Right atrium auricular region (tissue), 2 donors: ENCODE results near the gene NEU2. TPM values are rescaled to one million over a fixed set of nuclear protein-coding genes. Genes with fewer than 3 reads are reported as not detected.

Source experiments
- DNase-seq: peaks from one replicate; pipeline ENCODE4 v3.0.0-alpha.2; 2019; ENCODE audit warnings: low spot score
- H3K27ac ChIP-seq, 2 donors: fragments of 200-600 bp; sonication (generic); 1 replicate in 1 of 2; 2 replicates in 1 of 2; pipeline ENCODE4 v1.5.1; 2016 to 2019
- H3K27me3 ChIP-seq, 2 donors: fragments of 200-600 bp; sonication (generic); one replicate each; pipeline versions ENCODE4 v1.5.1 to v1.6.0; 2017 to 2019
- H3K36me3 ChIP-seq: fragments of 200-600 bp; sonication (generic); one replicate; pipeline ENCODE4 v1.5.1; 2016
- H3K4me1 ChIP-seq, 2 donors: fragments of 200-600 bp; sonication (generic); one replicate each; pipeline versions ENCODE4 v1.5.1 to v1.6.0; 2017 to 2019
- H3K4me3 ChIP-seq, 2 donors: fragments of 200-600 bp; sonication (generic); 1 replicate in 1 of 2; 2 replicates in 1 of 2; pipeline ENCODE4 v1.5.1; 2017 to 2019; ENCODE audit warnings: mild to moderate bottlenecking in 1 of 2, moderate library complexity in 1 of 2
- H3K9me3 ChIP-seq, 2 donors: fragments of 200-600 bp; sonication (generic); one replicate each; pipeline ENCODE4 v1.5.1; 2019
- total RNA-seq, 2 donors: library from RNA; depleted of rRNA; stranded (reverse); fragments of >200 nt; gene quantifications; one replicate each; pipeline ENCODE4 v1.1.0, GENCODE V29; 2016
- TF ChIP-seq, protein P1 (sequence below), 2 donors: fragments of 200-600 bp; sonication (generic); IDR thresholded peaks; one replicate each; pipeline ENCODE4 v1.5.1; 2019; ENCODE audit warnings: antibody characterized with exemption in 2 of 2

Gene NEU2
- total RNA-seq, 2 donors from 2014 or later: not detected

DNA sequence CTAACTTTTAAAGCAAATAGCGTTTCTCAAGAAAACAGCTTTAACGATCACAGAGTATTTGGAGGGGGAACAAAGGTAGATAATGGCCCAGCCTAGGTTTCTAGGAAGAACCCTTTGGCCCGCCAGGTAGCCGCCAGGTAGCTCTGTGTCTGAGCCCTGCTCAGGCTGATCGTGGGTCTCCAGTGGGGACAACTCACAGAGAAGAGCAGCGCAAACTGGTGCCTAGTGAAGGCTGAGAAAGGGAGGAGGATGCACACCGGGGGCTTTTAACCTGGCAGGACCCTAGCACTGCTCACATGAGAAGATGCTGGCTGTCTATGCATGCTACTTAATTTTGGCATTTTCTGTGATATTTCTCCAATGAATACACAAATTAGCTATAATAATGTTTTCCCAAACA, 25.2 kb upstream of the NEU2 start:
- DNase-seq: peak; percentile 9
- Histone ChIP-seq H3K4me3 (no peak overlapping the region), H3K27ac (no peak overlapping the region), H3K27me3 (no peaks in the 10 kb centered on the region), H3K36me3 (no peaks in the 10 kb centered on the region), H3K9me3 (no peaks in the 10 kb centered on the region), H3K4me1 (no peaks in the 10 kb centered on the region)
- TF ChIP-seq, protein P1, sequence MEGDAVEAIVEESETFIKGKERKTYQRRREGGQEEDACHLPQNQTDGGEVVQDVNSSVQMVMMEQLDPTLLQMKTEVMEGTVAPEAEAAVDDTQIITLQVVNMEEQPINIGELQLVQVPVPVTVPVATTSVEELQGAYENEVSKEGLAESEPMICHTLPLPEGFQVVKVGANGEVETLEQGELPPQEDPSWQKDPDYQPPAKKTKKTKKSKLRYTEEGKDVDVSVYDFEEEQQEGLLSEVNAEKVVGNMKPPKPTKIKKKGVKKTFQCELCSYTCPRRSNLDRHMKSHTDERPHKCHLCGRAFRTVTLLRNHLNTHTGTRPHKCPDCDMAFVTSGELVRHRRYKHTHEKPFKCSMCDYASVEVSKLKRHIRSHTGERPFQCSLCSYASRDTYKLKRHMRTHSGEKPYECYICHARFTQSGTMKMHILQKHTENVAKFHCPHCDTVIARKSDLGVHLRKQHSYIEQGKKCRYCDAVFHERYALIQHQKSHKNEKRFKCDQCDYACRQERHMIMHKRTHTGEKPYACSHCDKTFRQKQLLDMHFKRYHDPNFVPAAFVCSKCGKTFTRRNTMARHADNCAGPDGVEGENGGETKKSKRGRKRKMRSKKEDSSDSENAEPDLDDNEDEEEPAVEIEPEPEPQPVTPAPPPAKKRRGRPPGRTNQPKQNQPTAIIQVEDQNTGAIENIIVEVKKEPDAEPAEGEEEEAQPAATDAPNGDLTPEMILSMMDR (IDR thresholded peaks at IDR 0.05): no peak

DNA sequence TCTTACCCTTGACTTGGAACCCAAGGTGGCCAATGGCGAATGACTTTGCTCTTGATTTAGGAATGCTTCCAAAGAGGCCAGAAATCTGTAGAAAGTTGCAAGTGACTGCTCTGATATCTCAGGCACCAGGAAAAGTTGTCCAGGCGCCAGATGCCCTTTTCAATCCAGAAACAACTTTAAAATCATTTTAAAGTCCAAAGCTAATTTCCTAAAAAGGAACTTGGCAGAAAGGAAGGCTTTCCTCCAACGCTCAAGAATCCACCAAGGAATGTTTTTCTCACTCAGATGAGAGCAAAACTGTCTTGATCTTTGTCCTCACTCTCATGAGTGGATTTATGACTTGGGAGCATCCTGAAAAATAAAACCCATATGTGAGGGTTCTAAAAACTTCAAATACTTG, 24.7 kb upstream of the NEU2 start:
- Histone ChIP-seq H3K4me1 (no peaks in the 10 kb centered on the region), H3K27ac (no peak overlapping the region), H3K9me3 (no peaks in the 10 kb centered on the region), H3K36me3 (no peaks in the 10 kb centered on the region), H3K27me3 (no peaks in the 10 kb centered on the region), H3K4me3 (no peak overlapping the region)
- TF ChIP-seq, protein P1 (IDR thresholded peaks at IDR 0.05): no peak
- no peak for DNase-seq

DNA sequence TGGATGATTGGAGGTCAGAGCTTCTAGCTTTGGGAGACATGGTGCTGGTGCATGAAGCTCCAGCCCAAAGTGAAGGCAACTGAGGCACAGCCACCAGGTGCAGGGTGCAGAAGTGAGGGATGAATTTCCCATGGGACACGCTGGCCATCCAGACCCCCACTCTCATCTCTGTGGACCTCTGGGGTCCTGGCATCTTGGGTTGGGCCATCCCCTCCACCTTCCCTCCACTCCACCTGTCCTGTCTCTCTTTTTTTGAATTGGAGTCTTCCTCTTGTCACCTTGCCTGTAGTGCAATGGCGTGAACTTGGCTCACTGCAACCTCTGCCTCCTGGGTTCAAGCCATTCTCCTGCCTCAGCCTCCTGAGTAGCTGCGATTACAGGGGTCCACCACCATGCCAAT, 22.8 kb upstream of the NEU2 start:
- no peaks in the 10 kb centered on the region for H3K36me3 ChIP-seq
- H3K27me3 ChIP-seq: no peaks in the 10 kb centered on the region
- H3K4me1 ChIP-seq: no peaks in the 10 kb centered on the region
- no peak for DNase-seq
- H3K9me3 ChIP-seq: no peaks in the 10 kb centered on the region
- TF ChIP-seq, protein P1 (IDR thresholded peaks at IDR 0.05): no peak
- no peak overlapping the region for H3K4me3 ChIP-seq
- no peak overlapping the region for H3K27ac ChIP-seq

DNA sequence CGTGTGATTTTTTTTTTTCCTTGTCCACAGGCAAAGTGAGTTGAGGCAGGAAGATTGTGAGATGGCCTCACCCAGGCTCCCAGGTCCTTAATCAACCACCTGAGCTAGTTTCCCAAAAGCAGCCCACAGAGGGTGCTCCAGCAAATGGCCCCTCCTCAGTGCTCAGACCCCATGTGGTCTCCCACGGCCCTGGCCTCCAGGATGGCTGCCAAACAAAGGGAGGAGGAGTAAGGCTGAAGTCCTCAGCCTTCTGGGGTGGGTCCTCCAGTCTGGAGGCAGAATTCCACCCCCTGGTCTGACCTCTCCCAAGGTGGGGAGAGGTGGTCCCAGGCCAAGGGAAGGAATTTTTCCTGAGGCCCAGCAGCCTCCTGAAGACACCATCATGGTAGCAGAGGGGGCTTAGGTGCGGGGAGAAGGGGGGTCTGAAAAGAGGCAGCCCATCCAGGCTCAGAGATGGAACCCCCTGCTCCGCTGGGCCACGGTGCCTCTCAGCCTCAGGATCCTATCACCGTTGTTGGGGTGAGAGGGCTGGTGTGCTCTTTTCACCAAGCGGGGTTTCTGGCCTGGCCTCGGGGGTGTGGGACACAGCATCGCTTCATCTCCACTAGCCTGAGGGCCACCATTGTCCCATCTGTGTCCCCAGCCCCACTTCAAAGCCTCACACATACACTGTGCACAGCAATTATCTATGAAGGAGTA, 21.8 kb upstream of the NEU2 start:
- no peaks in the 10 kb centered on the region for H3K27me3 ChIP-seq
- H3K9me3 ChIP-seq: no peaks in the 10 kb centered on the region
- TF ChIP-seq, protein P1 (IDR thresholded peaks at IDR 0.05): no peak
- no peak overlapping the region for H3K4me3 ChIP-seq
- H3K27ac ChIP-seq: no peak overlapping the region
- no peaks in the 10 kb centered on the region for H3K36me3 ChIP-seq
- DNase-seq: no peak
- H3K4me1 ChIP-seq: no peaks in the 10 kb centered on the region

DNA sequence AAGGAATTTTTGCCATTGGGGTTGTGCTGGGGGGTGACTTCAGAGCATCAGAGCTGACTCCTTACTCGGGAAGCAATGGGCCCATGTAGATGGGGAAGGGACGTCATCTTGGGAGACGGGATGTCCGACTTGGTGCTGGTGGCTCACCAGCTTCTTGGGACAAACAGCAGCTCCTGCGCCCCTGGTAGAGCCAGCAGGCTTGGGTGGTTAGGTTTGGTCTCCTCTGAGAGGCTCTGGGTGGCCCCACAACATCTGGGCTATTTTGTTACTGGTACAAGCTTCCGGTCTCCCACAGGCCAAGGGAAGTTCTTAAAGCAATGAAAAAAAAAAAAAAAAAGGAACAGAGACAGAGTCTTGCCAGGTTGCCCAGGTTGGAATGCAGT, 21.2 kb upstream of the NEU2 start:
- H3K4me3 ChIP-seq: no peak overlapping the region
- TF ChIP-seq, protein P1 (IDR thresholded peaks at IDR 0.05): no peak

GRCh38 chr2:233011702-233012131, 20.8 kb upstream of the NEU2 start:
- TF ChIP-seq, protein P1 (IDR thresholded peaks at IDR 0.05): no peak
- DNase-seq: no peak
- H3K4me1 ChIP-seq: no peaks in the 10 kb centered on the region
- H3K27me3 ChIP-seq: no peaks in the 10 kb centered on the region
- no peak overlapping the region for H3K27ac ChIP-seq
- no peak overlapping the region for H3K4me3 ChIP-seq
- H3K9me3 ChIP-seq: no peaks in the 10 kb centered on the region
- H3K36me3 ChIP-seq: no peaks in the 10 kb centered on the region

More for the DNA sequence above, 21.2 kb upstream of the NEU2 start:
- Histone ChIP-seq H3K27me3 (no peaks in the 10 kb centered on the region), H3K9me3 (no peaks in the 10 kb centered on the region), H3K36me3 (no peaks in the 10 kb centered on the region), H3K27ac (no peak overlapping the region), H3K4me1 (no peaks in the 10 kb centered on the region)
- DNase-seq: no peak
